GM10266 (cell line): ENCODE measurements around the gene MRAP2.
"Not testable (repeated sequence)": the region's sequence is repeated elsewhere in the genome, so short reads cannot be mapped to it uniquely, and the experiment has no call there.

Experiments
- DNase-seq: peaks from one replicate; pipeline ENCODE4 v3.0.0; 2012; ENCODE audit errors: extremely low spot score
- CTCF ChIP-seq: IDR thresholded peaks from 2 replicates; pipeline ENCODE4 v1.5.1; 2012; ENCODE audit warnings: mild to moderate bottlenecking, low read depth; ENCODE audit not compliant: control insufficient read depth, insufficient read depth; ENCODE audit errors: missing control alignments

The MRAP2 gene

GRCh38 chr6:84028350-84028749, 5.2 kb upstream of the MRAP2 start:
- DNase-seq: no peak
- TF ChIP-seq CTCF: no peak

DNA sequence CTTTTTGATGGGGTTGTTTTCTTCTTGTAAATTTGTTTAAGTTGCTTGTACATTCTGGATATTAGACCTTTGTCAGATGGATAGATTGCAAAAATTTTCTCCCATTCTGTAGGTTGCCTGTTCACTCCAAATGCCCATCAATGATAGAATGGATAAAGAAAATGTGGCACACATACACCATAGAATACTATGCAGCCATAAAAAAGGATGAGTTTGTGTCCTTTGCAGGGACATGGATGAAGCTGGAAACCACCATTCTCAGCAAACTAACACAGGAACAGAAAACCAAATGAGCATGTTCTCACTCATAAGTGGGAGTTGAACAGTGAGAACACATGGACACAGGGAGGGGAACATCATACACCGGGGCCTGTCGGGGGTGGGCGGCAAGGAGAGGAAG, 1.6 kb upstream of the MRAP2 start:
- not testable (repeated sequence) for DNase-seq

- no peak for TF ChIP-seq CTCF
- DNase-seq: no peak
Measured at GRCh38 chr6:84035484-84035883, 1.9 kb downstream of the MRAP2 start.

DNA sequence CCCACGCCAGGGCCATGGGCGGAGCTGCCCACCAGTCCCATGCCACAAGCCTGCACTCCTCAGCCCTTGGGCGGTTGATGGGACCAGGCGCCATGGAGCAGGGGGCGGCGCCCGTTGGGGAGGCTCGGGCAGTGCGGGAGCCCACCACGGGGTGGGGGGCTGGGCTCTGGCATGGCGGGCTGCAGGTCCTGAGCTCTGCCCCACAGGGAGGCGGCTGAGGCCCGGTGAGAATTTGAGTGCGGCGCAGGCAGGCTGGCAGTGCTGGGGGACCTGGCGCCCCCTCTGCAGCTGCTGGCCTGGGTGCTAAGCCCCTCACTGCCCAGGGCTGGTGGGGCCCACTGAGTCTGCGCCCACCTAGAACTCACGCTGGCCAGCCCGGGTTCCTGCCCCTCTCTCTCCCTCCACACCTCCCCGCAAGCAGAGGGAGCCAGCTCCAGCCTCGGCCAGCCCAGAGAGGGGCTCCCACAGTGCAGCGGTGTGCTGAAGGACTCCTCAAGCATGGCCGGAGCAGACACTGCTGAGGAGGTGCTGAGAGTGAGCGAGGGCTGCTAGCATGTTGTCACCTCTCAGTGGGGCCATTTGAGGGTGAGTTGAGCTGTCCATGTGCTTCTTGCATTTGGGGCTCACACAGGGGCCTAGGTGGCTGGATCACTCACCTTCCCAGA, 4.0 kb downstream of the MRAP2 start:
- DNase-seq: no peak
- no peak for TF ChIP-seq CTCF

DNA sequence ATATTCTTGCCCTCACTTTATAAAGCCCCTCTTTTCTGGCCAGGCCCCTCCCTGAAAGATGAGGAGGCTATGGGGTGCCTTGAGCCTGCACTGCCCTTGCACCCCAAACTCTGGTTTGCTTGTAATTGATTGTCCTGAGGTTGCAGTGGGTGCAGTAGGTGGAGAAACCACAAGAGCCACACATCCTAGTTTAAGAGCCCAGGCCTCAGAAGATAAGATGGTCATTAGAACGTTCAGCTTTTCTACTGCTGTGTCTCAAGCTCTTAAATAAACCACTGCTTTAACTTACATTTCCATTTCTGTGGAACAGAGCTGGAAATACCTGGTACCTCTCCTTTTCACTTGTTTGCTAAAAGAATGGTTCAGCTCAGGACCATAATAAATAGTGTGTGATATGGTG, 9.0 kb downstream of the MRAP2 start:
- no peak for DNase-seq

GRCh38 chr6:84043555-84043954, 10.0 kb downstream of the MRAP2 start:
- DNase-seq: no peak
- TF ChIP-seq CTCF: no peak

More for the DNA sequence above, 9.0 kb downstream of the MRAP2 start:
- no peak for TF ChIP-seq CTCF

DNA sequence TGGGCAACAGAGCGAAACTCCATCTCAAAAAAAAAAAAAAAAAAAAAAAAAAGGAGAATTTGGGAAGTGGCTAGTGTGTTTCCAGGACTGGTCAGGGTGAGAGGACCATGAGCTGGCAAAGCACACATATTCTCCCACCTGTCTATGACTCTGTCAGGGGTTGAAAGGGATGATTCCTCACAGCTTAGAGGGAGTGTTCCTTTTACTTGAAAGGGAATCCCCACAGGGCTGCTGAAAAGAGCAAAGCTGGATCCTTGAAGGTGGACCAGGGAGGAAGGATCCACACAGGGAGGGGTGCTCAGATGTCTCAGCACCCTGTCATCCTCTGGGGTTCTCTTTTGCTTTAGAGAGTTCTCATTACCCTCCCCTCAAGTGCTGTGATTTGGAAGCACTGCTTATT, 13.2 kb downstream of the MRAP2 start:
- no peak for DNase-seq
- no peak for TF ChIP-seq CTCF

- no peak for TF ChIP-seq CTCF
- no peak for DNase-seq
Measured at GRCh38 chr6:84048588-84048987, 15.0 kb downstream of the MRAP2 start.
